Astrocyte of the spinal cord (primary cell): ENCODE data around the gene CCDC192.

Source experiments
- DNase-seq: peaks from one replicate; pipeline ENCODE4 v3.0.0; 2011; ENCODE audit warnings: low read depth, low spot score
- H3K4me3 ChIP-seq: 2 replicates; pipeline ENCODE4 v1.5.1; 2011; ENCODE audit warnings: low read depth, mild to moderate bottlenecking, low read length, moderate library complexity
- in situ Hi-C: cut with HindIII; loops from 2 replicates; pipeline ENCODE4 v1.10.0; 2017; ENCODE audit warnings: low sequenced_read_pairs
- TF ChIP-seq, protein P1 (sequence below): IDR thresholded peaks from 2 replicates; pipeline ENCODE4 v1.5.1; 2012; ENCODE audit warnings: low read depth, mild to moderate bottlenecking, low read length, inconsistent platforms

Gene CCDC192

DNA sequence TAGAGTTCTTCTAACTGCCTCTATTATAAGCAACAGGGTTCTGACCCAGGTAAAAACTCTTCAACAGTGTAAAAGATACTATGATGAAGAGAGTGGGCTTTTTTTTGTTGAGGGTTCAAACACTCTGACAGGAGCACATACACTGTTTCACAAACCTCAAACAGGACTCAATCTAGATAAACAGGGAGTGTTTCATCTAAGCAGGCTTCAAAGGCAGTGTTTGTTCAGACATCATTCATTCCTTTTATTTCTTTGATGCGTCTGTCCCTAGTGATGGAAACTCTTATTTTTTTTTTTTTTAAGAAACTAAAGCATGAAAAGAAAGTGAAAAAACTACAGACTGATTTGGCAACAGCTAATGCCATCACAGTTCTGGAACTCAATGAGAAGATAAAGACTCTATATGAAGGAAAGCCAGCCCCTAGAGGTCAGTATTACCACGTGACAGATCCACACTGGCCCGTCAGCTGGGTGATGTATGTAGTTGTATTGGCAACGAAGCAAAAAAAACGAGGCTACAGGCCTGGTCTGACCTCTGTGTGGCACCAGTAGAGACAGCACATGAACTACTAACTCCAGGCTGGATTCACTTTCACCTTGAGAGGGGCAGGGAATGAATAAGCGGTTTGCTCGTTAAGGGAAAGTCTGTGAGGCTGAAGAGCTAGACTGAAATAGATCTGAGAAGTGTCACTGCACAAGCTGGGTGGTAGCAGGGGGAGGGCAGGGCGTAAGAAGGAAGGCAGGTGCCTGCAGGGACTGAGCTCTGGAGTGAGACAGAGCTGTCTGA is 172.2 kb downstream of the CCDC192 start:
- DNase-seq, result peak; percentile 59
- in situ Hi-C loops, result no loop called here
- TF ChIP-seq, protein P1, sequence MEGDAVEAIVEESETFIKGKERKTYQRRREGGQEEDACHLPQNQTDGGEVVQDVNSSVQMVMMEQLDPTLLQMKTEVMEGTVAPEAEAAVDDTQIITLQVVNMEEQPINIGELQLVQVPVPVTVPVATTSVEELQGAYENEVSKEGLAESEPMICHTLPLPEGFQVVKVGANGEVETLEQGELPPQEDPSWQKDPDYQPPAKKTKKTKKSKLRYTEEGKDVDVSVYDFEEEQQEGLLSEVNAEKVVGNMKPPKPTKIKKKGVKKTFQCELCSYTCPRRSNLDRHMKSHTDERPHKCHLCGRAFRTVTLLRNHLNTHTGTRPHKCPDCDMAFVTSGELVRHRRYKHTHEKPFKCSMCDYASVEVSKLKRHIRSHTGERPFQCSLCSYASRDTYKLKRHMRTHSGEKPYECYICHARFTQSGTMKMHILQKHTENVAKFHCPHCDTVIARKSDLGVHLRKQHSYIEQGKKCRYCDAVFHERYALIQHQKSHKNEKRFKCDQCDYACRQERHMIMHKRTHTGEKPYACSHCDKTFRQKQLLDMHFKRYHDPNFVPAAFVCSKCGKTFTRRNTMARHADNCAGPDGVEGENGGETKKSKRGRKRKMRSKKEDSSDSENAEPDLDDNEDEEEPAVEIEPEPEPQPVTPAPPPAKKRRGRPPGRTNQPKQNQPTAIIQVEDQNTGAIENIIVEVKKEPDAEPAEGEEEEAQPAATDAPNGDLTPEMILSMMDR, result peak; percentile 31
- no peak overlapping the region for H3K4me3 ChIP-seq

DNA sequence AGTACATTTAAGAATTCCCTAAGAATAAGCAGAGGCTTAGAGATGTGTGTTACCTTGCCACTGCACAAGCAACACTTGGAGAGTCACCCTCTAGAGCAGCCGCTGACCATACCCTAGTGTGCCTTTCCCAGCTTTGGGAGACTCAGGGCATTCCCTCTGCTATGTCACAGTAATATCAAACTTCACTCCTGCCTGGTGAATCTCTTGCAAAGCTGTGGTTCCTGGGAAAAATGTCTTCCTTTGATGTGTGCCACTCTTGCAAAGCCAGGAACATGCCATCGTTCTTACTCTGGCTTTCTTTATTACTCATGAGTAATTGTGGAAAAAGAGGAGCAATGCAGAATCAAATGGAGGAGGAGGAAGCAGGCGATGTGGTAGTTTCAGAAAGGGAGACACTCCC is 173.2 kb downstream of the CCDC192 start:
- no peak overlapping the region for H3K4me3 ChIP-seq
- no peak for DNase-seq
- in situ Hi-C loops, result no loop called here
- TF ChIP-seq, protein P1, result no peak

DNA sequence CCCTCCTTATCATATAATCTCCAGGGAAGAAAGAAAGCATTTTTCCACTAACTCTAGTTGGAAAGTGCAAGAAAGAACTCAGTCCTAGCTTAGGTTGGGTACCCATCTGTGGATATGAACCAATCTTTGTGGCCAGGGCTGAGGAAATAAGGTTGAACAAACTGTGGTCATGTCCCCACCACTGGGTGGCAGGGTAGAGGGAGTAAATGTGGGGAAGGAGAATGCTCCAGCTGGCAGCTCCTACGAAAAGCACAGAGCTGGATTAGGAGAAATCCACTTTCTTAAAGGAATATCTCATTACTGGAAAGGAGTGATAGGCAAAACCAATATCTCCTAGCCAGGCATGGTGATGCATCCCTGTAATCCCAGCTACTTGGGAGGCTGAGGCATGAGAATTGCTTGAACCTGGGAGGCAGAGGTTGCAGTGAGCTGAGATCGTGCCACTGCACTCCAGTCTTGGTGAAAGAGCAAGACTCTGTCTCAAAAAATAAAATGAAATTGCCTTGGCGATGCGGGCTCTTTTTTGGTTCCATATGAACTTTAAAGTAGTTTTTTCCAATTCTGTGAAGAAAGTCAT is 175.1 kb downstream of the CCDC192 start:
- DNase-seq, result peak; percentile 41
- TF ChIP-seq, protein P1, result peak; percentile 58
- H3K4me3 ChIP-seq, result no peak overlapping the region
- in situ Hi-C loops, result no loop called here

DNA sequence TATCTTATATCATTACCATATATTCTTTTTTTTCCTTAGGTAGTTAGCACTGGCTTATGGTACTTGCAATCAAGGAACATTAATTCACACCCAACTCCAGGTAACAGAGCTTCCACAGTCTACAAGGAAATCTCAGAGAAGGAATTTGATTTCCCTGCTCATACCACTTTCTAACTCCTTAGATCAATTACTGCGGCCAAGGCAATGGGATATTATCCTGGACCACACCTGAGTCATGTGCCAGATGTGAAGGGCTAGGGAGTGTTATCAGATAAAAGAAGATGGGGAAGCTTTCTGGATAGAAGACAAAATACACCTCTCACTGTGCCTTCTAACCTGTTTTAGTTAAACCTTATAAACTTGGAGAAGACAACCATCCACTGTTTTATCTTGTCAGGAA is 181.2 kb downstream of the CCDC192 start:
- no peak overlapping the region for H3K4me3 ChIP-seq
- DNase-seq, result no peak
- in situ Hi-C loops, result no loop called here
- TF ChIP-seq, protein P1, result no peak

DNA sequence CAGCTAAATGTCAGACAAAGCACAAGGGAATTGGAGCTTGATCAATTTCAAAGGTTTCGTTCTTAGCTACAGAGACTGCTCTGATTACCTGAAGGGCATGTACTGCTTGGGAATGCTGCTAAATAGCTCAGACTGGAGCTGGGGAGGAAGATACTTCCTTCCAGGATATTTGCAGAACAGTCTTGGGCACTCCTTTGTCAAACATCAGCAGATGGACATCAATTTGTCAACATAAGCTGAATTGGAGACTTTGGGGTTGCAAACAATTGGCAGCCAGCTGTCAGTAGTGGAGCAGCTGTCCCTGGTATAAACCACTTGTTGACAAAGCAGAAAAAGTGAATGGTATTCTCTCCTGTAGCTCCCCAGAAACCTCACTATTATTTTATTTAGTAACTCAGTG is 182.0 kb downstream of the CCDC192 start:
- H3K4me3 ChIP-seq, result no peak overlapping the region
- in situ Hi-C loops, result no loop called here
- TF ChIP-seq, protein P1, result no peak
- DNase-seq, result no peak

DNA sequence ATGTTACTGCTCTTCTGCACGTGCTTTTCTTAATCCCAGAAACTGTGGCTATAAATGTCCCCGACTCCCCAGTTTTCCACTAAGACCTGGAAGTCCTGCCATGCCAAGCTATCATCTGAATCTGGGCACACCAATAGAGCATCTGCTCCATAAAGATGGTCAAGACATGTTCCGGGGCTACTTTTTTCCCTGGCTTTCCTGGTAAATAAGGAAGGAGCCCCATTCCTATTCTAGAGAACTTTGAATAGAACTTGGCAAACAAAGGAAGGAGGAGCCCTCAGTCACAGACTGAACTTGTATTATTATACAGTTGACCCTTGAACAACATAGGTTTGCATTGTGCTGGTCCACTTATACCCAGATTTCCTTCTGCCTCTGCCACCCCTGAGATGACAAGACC is 182.9 kb downstream of the CCDC192 start:
- in situ Hi-C loops, result no loop called here
- no peak overlapping the region for H3K4me3 ChIP-seq
- TF ChIP-seq, protein P1, result no peak
- DNase-seq, result no peak
